HepG2 (cell line): ENCODE data around the gene DHX29. TPM values are rescaled to one million over a fixed set of nuclear protein-coding genes. Genes with fewer than 3 reads are reported as not detected.

Experiments used
- ATAC-seq: fragments of 200-7000 bp; cut with Tn5 transposase; 3 replicates; pipeline ENCODE4 v1.9.1; 2020; ENCODE audit warnings: mild to moderate bottlenecking, moderate library complexity
- BruUV-seq: library from RNA; stranded (reverse); fragments of 400-500 nt; replicated peaks from 2 replicates; lab custom pipeline; 2021; lab: Mats Ljungman, UMichigan
- CTCF ChIA-PET: fragments of 300-600 bp; formaldehyde crosslinking; extraction: SDS; loops from one replicate; lab custom pipeline; 2021; ENCODE audit warnings: low total read pairs, inconsistent platforms, low intra/inter-chr PET ratio; lab: Yijun Ruan, JAX
- POLR2A ChIA-PET: fragments of 350-600 bp; sonication (Branson Sonifier 250); formaldehyde crosslinking; loops from one replicate; lab custom pipeline; 2020; ENCODE audit warnings: antibody characterized with exemption, inconsistent platforms; lab: Yijun Ruan, JAX
- DNase-seq: peaks from one replicate; pipeline ENCODE4 v3.0.0-alpha.2; 2015; ENCODE audit warnings: low spot score
- FAIRE-seq: peaks from 3 replicates; lab custom pipeline; 2011; peaks lifted over from hg19 to GRCh38; lab: Jason Lieb, UNC
- H2AFZ ChIP-seq: one replicate; pipeline ENCODE4 v1.6.1; 2011; ENCODE audit warnings: low read length, inconsistent platforms
- H3K27ac ChIP-seq: fragments of 300-600 bp; 3 replicates; pipeline ENCODE4 v1.8.0; 2011; ENCODE audit warnings: mixed run types, mild to moderate bottlenecking, mixed read lengths, low read length, inconsistent platforms; ENCODE audit not compliant: insufficient read depth; ENCODE audit errors: extremely low read length
- H3K27me3 ChIP-seq, 2 experiments: fragments of 200-600 bp in 1 of 2; 2 replicates in 1 of 2; 3 replicates in 1 of 2; pipeline versions ENCODE4 v1.6.0 to v1.8.0; 2011; ENCODE audit warnings: low read length in 2 of 2, mild to moderate bottlenecking in 2 of 2, moderate library complexity in 2 of 2, inconsistent platforms in 1 of 2; ENCODE audit not compliant: insufficient read depth in 2 of 2, control insufficient read depth in 1 of 2
- H3K36me3 ChIP-seq, 2 experiments: fragments of 200-600 bp in 1 of 2; replicated peaks in 1 of 2; 2 replicates in 1 of 2; 3 replicates in 1 of 2; pipeline versions ENCODE4 v1.5.1 to v1.8.0; 2011; ENCODE audit warnings: low read length in 2 of 2, inconsistent platforms in 1 of 2; ENCODE audit not compliant: insufficient read depth in 2 of 2, control insufficient read depth in 1 of 2
- H3K4me1 ChIP-seq: 2 replicates; pipeline ENCODE4 v1.5.1; 2012; ENCODE audit warnings: low read length, inconsistent platforms; ENCODE audit not compliant: insufficient read depth
- H3K4me2 ChIP-seq: 2 replicates; pipeline ENCODE4 v1.6.0; 2011; ENCODE audit warnings: low read depth, low read length, inconsistent platforms
- H3K4me3 ChIP-seq, 3 experiments: fragments of 200-600 bp in 1 of 3; sonication (generic), shearing (Covaris generic) in 1 of 3; replicated peaks in 1 of 3; 2 replicates each; pipeline ENCODE4 v1.5.1; 2011 to 2016; ENCODE audit warnings: low read length in 3 of 3, inconsistent platforms in 2 of 3, low read depth in 2 of 3, mild to moderate bottlenecking in 2 of 3, control low read depth in 1 of 3, mixed read lengths in 1 of 3; ENCODE audit not compliant: insufficient read depth in 1 of 3
- H3K79me2 ChIP-seq: one replicate; pipeline ENCODE4 v1.6.1; 2011; ENCODE audit warnings: low read length, inconsistent platforms; ENCODE audit not compliant: insufficient read depth
- H3K9ac ChIP-seq: 2 replicates; pipeline ENCODE4 v1.6.0; 2011; ENCODE audit warnings: mild to moderate bottlenecking, low read depth, low read length, inconsistent platforms; ENCODE audit not compliant: insufficient read depth
- H3K9me3 ChIP-seq: 2 replicates; pipeline ENCODE4 v1.5.1; 2012; ENCODE audit warnings: mild to moderate bottlenecking, low read length
- H4K20me1 ChIP-seq: 2 replicates; pipeline ENCODE4 v1.6.0; 2011; ENCODE audit warnings: inconsistent platforms, mild to moderate bottlenecking, low read length, moderate library complexity; ENCODE audit not compliant: insufficient read depth
- ETV6 ChIP-seq: sonication (generic); formaldehyde crosslinking; conservative IDR thresholded peaks from 2 replicates; pipeline ENCODE4 v1.4.0; 2020; ENCODE audit warnings: missing genetic modification reagents
- FOXP1 ChIP-seq, 2 experiments: fragments of 450-650 bp in 1 of 2; IDR thresholded peaks; 2 replicates each; pipeline ENCODE4 v1.6.1; 2017 to 2018; ENCODE audit warnings: antibody characterized with exemption in 1 of 2
- MTERF4 ChIP-seq: sonication (generic); formaldehyde crosslinking; IDR thresholded peaks from 2 replicates; pipeline ENCODE4 v1.8.0; 2023; ENCODE audit warnings: mild to moderate bottlenecking, missing genetic modification reagents
- MYPOP ChIP-seq: sonication (generic); formaldehyde crosslinking; IDR thresholded peaks from 2 replicates; pipeline ENCODE4 v1.8.1; 2023; ENCODE audit warnings: mild to moderate bottlenecking, moderate library complexity, missing genetic modification reagents
- NFKB2 ChIP-seq: sonication (generic); formaldehyde crosslinking; IDR thresholded peaks from 2 replicates; pipeline ENCODE4 v1.4.0; 2020; ENCODE audit warnings: missing genetic modification reagents, borderline replicate concordance
- NR2F1 ChIP-seq, 2 experiments: fragments of 450-650 bp in 1 of 2; formaldehyde crosslinking in 1 of 2; IDR thresholded peaks; 2 replicates each; pipeline versions ENCODE4 v1.5.0 to v1.6.1; 2016 to 2020; ENCODE audit warnings: mild to moderate bottlenecking in 1 of 2, missing compliant biosample characterization in 1 of 2, missing genetic modification reagents in 1 of 2, moderate library complexity in 1 of 2
- PBX2 ChIP-seq: IDR thresholded peaks from 2 replicates; pipeline ENCODE4 v1.6.1; 2016; ENCODE audit warnings: control low read depth
- RARA ChIP-seq: IDR thresholded peaks from 2 replicates; pipeline ENCODE4 v1.6.1; 2016; ENCODE audit warnings: missing genetic modification reagents, missing compliant biosample characterization
- YEATS4 ChIP-seq: sonication (generic); formaldehyde crosslinking; IDR thresholded peaks from 2 replicates; pipeline ENCODE4 v1.4.0; 2020; ENCODE audit warnings: missing genetic modification reagents, borderline replicate concordance
- ZFY ChIP-seq: sonication (generic); formaldehyde crosslinking; IDR thresholded peaks from 2 replicates; pipeline ENCODE4 v1.4.0; 2020; ENCODE audit warnings: missing genetic modification reagents
- ZNF30 ChIP-seq: sonication (generic); formaldehyde crosslinking; IDR thresholded peaks from 2 replicates; pipeline ENCODE4 v1.5.0; 2020; ENCODE audit warnings: mild to moderate bottlenecking, missing genetic modification reagents
- ZNF724P ChIP-seq: sonication (generic); formaldehyde crosslinking; IDR thresholded peaks from 2 replicates; pipeline ENCODE4 v1.8.0; 2022; ENCODE audit warnings: missing genetic modification reagents, borderline replicate concordance
- WGBS: methylation state at CpG from one replicate; pipeline ENCODE4 v1.1.6; 2017; ENCODE audit warnings: low lambda C conversion rate; 5-methylcytosine and 5-hydroxymethylcytosine counted together
- in situ Hi-C: cut with HindIII; loops from 2 replicates; pipeline ENCODE4 v1.10.0; 2017; ENCODE audit warnings: low pct_unique_long_range_greater_than_20kb; ENCODE audit not compliant: extremely low pct_ligation_motif_present
- intact Hi-C: fragments of 100-400 bp; cut with micrococcal nuclease; formaldehyde crosslinking; loops from one replicate; pipeline ENCODE4 v1.10.0; 2022; ENCODE audit not compliant: unreplicated experiment
- polyA plus RNA-seq, 8 experiments: library from polyadenylated mRNA; depleted of rRNA in 3 of 8; stranded (reverse) in 7 of 8; unstranded in 1 of 8; fragments of >200 nt; fragmentation: Illumina TruSeq in 4 of 8; extraction: Trizol in 4 of 8; gene quantifications; 2 replicates each; pipeline versions ENCODE4 v1.2.1 to v1.2.3, GENCODE V29; 2011 to 2016; ENCODE audit warnings: low read depth in 4 of 8, missing spikeins in 1 of 8, mixed read lengths in 1 of 8; ENCODE audit not compliant: insufficient read depth in 1 of 8
- total RNA-seq, 5 experiments: library from RNA; depleted of rRNA; stranded (reverse); fragments of >200 nt; fragmentation: Illumina TruSeq; extraction: Trizol; gene quantifications; 2 replicates each; pipeline ENCODE4 v1.2.3, GENCODE V29; 2016; ENCODE audit warnings: low read depth in 1 of 5

DHX29 gene
- total and polyA plus RNA-seq, 2 of the 13 experiments (the other 11 are each of a cell fraction or from before 2014, with no cell fraction given) = 1.9 to 22.0 TPM

GRCh38 chr5:55333811-55334210 is 26.3 kb upstream of the DHX29 start:
- no peaks in the 10 kb centered on the region for H3K4me1 ChIP-seq
- H3K36me3 ChIP-seq = peaks cover 7 to 58% of the 10 kb centered on the region in 2 experiments
- BruUV-seq = no TSS peak
- FAIRE-seq = no peak
- no peaks in the 10 kb centered on the region for H3K9me3 ChIP-seq
- intact Hi-C loops (no loop called here), in situ Hi-C loops (no loop called here)
- CTCF ChIA-PET = no interaction called here
- TF ChIP-seq ZNF30 (CRISPR knock-in tag) (no peak), ZFY (CRISPR knock-in tag) (no peak), MTERF4 (CRISPR knock-in tag) (no peak), PBX2 (CRISPR knock-in tag) (no peak), NFKB2 (CRISPR knock-in tag) (no peak), ZNF724P (no peak), NR2F1 (CRISPR knock-in tag; IDR thresholded peaks at IDR 0.05) (no peak), ETV6 (CRISPR knock-in tag) (no peak), MYPOP (CRISPR knock-in tag) (no peak), FOXP1 (IDR thresholded peaks at IDR 0.05) (no peak), FOXP1 (CRISPR knock-in tag; IDR thresholded peaks at IDR 0.05) (no peak), YEATS4 (no peak), RARA (CRISPR knock-in tag) (no peak)
- no peak overlapping the region for H2AFZ ChIP-seq
- 98% methylated on average over 2 of the region's 2 CpGs for WGBS
- POLR2A ChIA-PET = no interaction called here
- no peak overlapping the region for H3K4me2 ChIP-seq
- no peak for DNase-seq
- no peak overlapping the region for H3K4me3 ChIP-seq
- no peaks in the 10 kb centered on the region for H3K27me3 ChIP-seq
- H3K79me2 ChIP-seq = peaks cover 39% of the 10 kb centered on the region
- 0 out of 2 replicates have a peak, but pooled peaks cover 2% of the 10 kb centered on the region for H4K20me1 ChIP-seq
- no peak for ATAC-seq
- H3K9ac ChIP-seq = no peak overlapping the region
- no peak overlapping the region for H3K27ac ChIP-seq
